Tongue (tissue), 2 donors: ENCODE measurements around the gene MTMR10. TPM values are rescaled to one million over a fixed set of nuclear protein-coding genes. Genes with fewer than 3 reads are reported as not detected.

Experiments used
- DNase-seq: peaks from one replicate; pipeline ENCODE4 v3.0.0-alpha.2; 2015
- total RNA-seq: library from RNA; depleted of rRNA; stranded (reverse); fragments of >200 nt; gene quantifications from one replicate; pipeline ENCODE4 v1.2.3, GENCODE V29; 2014

Gene MTMR10
- total RNA-seq, 1 donor from 2014 or later, result 41.5 TPM

DNA sequence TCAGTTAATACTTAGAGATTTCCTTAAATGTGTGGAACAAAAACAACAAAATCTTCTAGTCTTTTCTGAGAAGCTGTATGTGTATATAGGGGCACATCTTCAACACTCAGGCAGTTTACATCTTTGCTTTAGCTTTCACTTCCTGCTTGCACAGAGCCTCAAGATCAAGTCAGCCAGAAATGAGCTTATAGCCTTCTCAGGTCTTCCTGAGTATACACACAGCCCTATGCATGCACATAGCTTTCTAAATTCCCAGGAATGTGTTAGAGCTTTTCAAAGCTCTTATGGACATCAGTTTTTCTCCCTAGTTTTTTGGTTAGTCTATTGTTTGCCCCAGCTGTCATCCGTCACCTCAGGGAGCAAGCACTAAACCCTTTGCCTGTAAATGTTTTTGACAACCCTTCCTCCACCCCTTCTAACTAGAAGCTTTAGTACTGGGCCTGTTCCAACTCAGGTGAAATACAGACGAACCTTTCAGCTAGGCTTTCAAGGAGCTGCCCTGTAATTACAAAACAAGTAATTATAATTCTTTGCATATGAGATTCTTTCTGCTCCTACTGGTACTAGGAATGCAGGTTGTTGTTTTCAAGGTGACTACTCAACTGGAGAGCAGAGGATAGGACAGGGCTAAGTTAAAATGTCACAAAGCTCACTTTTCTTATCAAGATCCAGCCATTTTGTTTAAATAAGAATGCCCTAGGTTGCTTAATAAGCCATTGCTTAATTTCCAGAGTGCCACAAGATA, 22.6 kb upstream of the MTMR10 start:
- no peak for DNase-seq

GRCh38 chr15:31012455-31012854, 21.0 kb upstream of the MTMR10 start:
- no peak for DNase-seq

DNA sequence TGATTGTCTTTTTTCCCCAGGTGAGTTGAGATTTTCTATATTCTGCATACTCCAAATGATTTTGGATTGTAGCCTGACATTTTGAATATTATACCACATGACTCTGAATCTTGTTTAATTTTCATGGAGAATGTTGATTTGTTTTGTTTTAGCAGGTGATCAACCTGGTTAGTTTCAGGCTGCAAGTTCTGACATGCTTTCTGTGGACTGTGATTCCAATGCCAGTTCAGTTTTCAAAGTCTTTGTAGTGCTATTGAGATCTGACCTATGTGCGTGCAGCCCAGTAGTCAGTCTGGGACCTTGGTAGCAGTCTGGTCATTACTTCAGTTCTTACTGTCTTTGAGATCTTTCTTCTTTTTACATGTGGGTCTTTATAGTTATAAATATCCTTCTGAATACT, 18.6 kb upstream of the MTMR10 start:
- DNase-seq, result no peak

GRCh38 chr15:31005660-31006059, 14.2 kb upstream of the MTMR10 start:
- no peak for DNase-seq

DNA sequence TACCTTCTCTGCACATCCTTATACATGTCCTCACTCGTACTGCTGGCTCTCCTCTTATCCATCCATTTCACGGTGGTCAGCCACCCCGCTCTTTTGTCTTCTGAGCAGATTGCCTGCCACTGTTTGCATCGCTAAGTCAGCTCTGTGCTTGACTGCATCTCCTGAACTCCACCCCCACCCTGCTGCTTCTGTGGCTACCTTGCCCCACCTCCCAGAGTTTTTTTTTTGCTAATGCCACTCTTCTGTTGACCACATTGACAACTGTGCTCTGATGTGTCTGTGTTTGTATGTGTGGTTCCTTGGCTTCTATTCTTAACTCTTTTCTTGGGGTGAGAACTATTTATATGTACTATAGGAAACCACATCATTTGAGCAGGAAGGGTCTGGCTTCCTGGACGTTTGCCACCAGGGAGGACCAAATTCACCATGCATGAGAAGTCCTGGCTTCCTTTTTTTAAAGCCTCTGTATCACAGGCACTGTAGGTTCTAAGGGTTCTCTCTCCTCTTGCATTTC, 12.8 kb upstream of the MTMR10 start:
- no peak for DNase-seq

DNA sequence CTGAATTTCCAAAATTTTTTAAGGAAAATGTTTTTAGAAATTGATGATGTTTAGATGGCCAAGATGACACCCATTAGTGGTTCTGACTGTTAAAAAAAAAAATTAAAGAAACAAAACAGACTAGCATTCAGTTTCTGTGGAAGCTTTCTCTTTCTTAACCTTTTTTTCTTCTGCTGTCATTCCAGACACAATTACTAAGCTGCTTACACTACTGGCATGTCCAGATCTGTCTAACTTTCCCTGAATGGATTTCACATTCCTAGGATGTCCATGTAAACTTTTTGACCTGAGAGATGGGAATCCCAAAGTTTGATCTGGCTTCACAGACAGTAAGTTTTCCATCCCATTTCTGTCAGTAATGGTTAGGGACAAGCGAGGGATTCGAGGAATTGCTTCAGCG, 10.3 kb upstream of the MTMR10 start:
- no peak for DNase-seq

DNA sequence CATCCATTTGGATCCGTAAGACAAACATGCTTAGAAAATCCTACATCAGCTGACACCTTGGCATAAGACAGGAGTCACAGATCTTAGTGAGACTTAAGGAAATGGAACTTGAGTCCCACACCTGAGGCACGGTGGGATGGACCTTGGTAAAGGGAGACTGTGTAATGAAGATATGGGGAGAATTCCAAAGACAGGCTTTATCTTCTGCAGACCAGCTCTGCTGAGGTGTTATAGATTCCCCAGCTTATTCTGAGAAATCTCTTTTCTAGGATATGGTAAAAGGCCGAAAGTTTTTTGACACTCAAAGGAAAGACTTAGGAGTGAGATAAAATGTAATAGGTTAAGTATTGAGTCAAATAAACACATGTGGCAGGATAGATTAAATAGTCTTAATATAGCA, 8.3 kb upstream of the MTMR10 start:
- DNase-seq, result no peak

DNA sequence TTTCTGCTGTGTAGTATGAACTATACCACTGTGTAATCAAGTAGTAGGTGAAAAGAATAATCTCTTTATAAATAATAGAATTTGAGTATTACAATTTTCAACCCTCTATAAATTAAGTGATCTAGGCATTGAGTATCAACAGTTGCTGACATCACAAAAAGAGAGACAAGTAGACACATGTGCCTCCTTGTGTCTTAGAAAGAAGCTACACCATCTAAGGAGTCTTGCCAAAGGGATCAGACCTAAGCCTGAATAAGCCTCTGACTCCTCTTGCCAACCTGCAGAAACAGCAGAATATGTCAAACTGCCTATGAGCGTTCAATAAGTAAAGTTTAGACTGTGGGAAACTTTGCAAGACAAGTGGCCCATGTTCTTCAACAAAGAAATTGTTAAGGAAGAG, 5.8 kb upstream of the MTMR10 start:
- peak; percentile 25 for DNase-seq

DNA sequence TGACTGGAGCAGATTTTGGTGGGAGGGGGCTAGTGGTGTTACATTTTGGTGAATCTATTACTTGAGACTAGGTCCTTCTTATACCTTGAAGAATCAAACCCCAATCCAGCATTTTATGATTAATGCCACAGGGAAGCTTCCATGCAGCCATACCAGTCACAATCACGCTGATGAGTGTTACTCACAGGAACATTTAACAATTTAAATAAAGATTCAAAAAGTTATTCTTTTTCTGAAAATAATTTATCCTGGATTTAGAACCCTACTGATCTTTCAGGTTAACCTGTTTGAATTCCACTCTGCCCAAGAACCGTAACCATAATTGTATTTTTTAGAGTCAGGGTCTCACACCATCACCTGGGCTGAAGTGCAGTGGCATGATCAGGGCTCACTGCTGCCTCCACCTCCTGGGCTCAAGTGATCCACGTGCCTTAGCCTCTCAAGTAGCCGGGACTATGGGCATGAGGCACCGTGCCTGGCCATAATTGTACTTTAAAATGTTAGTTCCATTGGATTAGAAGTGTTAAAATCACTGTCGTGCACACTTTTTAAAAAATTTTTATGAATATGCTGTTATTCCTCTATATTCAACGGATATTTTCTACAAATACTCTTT, 929 bp upstream of the MTMR10 start:
- no peak for DNase-seq

DNA sequence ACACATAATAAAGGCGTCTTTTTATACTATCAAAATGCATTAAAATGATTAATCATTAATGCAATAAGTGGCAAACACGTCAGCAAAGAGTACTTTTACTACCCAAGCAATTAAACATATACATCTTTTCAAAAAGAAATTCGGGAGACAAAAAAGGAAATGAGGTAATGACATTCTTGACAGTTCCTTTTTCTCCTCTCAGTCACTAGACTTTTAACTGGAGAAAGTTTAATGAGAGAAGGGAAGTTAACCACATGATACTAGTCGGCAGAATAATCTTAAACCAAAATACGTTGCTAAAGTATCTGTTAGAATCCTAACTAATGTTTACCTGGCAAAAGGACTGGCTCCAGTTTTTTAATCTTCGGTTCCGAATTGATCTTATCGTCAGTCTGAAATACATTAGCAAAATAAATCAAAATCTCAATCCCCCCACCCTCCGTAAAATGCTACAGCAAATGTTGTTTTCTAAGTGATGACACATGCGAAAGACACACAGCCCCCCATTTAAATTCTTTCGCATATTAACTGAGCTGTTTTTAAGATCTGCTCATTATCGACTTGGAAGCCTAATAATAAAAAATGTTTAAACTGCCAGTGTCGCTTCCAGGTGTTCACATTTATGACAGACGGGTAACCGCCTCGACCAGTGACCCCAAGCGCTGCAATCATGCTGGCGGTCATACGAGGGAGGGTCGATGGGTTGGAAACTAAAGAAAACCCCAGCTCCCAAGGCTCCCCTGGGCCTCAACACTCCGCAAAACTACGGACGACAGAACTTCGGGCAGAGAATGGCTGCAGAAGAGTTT, 778 bp downstream of the MTMR10 start:
- peak; percentile 16 for DNase-seq

DNA sequence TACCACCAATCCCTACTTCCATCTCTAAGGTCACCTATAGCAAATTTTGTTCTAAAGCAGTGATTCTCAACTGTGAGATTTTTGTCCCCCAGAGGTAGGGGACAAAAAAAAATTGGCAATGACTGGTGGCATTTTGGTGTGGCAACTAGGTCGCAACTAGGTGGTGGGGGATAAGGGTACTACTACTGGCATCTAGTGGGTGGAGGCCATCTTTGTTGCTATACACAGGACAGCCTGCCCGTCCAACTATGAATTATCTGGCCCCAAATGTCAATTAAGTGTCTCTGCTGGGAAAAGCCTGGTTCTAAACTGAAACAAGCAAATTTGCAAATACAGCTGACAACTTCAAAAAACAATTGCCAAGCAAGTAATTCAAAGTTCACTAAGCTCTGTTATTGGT, 1.4 kb downstream of the MTMR10 start:
- DNase-seq, result no peak

DNA sequence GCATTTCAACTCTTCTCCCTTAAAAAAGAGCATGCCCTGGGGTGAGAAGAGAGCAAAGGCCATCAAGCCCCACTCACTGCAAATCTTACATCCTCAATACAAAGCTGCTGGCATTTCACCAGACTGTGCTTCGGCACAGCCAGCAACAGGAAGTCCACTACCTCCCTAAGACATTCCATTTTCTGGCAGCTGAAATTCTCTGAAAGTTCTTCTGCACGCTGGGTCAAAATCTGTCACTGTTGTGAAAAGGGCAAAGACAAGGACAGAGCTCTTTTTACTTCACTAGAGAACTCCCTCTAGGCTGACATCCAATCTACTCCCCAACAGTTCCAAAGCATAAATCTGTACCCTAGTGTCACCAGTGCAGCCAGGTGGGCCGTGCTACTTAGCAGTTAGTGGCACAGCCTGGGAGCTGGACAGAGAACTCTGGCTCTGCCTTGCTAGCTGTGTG, 6.3 kb downstream of the MTMR10 start:
- no peak for DNase-seq

DNA sequence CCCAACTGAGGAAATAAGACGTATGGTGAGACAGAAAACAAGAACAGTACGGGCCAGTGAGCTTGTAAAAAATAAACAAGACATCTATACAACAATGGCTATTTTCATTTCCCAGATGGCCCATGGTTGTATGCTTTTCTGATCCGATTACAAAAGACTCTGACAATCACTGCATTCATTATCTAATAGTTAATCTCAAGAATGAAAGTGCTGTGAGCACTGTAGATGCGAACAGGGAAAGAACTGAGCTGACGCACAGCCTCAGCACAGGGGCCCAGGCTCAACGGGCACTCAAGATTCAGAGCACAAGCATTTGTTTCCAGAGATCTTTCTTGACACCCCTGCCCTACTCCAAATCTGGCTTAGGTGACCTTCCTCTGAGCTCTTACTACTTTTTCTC, 6.9 kb downstream of the MTMR10 start:
- DNase-seq, result no peak

GRCh38 chr15:30984118-30984517, 7.3 kb downstream of the MTMR10 start:
- DNase-seq, result no peak

- DNase-seq, result no peak
These were observed 12.0 kb downstream of the MTMR10 start for GRCh38 chr15:30979457-30979856.

- no peak for DNase-seq
These were observed 13.1 kb downstream of the MTMR10 start for GRCh38 chr15:30978328-30978727.

DNA sequence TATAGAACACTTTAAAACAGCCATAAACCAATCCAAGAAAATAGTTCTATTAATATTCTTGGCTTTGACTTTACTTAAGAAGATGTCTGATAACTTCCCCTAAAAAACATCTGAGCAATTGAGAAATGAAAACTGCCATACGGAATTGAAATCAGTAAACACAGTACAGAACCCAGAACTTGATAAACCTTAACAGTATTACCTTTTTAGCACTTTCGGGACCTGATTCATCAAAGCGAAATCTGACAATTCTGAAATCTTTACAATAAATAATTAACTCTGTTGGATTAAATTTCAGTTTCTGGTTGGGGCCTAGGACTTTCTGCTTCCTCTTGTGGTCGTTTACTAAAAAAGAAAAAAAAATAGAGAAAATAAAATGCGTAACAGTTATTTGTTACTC, 17.3 kb downstream of the MTMR10 start:
- DNase-seq, result no peak

GRCh38 chr15:30973379-30973778, 18.0 kb downstream of the MTMR10 start:
- DNase-seq, result no peak

DNA sequence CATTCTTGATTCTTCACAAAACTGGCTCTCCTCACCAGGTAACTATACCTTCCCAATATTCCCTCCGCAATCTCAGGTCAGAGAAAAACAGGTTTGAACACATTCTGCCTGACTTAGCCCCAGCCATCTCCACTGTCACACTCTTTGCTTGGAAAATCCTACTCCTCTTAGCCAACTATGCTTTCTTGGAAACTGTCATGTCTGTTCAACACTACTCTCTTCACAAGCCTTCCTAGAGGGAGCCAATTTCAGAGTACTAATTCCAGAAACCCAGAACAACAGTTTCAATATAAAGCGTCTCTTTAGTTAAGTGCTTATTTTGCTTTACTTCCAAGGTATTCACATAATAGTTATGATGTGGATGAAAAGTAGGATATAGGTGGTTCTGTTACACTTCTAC, 21.7 kb downstream of the MTMR10 start:
- DNase-seq, result no peak

DNA sequence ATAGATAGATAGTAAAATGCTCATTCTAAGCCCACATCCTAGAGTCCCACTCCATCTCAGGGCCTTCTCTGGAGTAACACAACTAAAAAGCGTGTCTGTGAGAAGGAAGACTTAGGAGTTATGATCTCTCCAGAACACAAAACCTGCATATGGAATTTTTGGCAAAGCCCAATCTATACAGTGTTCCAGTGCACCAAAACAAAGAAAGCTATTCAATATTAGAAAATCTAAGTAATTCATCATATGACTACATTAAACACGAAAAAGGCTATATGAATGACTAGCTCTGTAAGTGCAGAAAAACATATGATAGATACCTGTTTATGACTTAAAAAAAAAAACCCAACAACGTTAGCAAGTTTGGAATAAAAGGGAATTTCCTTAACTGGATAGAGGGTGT, 27.7 kb downstream of the MTMR10 start:
- DNase-seq, result no peak

- DNase-seq, result no peak
These were observed 28.8 kb downstream of the MTMR10 start for GRCh38 chr15:30962659-30963058.

DNA sequence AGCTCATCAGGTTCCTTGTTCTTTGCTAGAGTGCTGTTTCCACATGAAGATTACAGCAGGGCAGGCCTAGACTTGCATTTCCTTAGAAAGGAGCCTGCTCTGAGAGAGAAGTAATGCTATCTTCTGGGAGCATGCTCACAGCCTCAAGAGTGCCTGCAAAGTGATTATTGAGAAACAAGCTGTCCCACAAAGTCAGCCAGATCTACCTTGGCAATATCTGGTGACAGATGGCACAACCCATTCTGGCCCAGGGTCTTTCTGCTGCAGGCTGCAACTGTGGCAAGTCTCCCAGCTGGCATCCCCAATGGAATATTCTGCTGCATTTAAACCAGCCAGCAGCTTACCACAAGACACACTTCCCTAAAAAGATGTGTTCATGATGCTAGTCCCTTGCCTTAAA, 29.3 kb downstream of the MTMR10 start:
- DNase-seq, result peak; percentile 37

GRCh38 chr15:30958219-30958618, 33.2 kb downstream of the MTMR10 start:
- DNase-seq, result no peak
